Stimulated activated CD8-positive, alpha-beta memory T cell treated with anti-CD3 and anti-CD28 coated beads, Interleukin-2, amount 100 ng/mL, for 48 hours (primary cell): ENCODE results near the gene MEGF11.

Experiments used
- DNase-seq, 2 donors: peaks; one replicate each; pipeline ENCODE4 v3.0.0-alpha.2; 2020; ENCODE audit warnings: low read depth in 2 of 2

MEGF11 gene

GRCh38 chr15:65857718-65858402, 395.7 kb downstream of the MEGF11 start:
- no peak for DNase-seq

DNA sequence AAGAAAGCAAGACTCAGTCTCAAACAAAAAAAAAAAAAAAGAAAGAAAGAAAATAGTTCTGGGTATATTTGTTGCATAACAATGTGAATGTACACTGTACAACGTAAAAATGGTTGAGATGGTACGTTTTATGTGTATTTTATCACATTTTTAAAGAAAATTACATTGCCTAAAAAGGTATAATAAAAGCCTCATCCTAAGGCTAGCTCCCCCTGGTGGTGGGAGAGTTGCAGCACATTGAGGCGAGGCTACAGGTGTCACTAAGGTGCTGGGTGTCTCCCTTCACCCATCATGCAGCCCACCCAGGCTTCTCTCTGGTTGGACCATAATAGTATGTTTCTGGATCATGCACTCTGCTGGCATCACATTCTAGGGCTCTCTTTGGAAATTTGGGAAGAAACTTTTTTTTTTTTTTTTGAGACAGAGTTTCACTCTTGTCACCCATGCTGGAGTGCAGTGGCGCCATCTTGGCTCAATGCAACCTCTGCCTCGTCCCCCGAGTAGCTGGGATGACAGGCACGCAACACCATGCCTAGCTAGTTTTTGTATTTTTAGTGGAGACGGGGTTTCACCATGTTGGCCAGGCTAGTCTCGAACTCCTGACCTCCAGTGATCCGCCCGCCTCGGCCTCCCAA, 396.6 kb downstream of the MEGF11 start:
- DNase-seq, result peak; percentile 59 to 73

DNA sequence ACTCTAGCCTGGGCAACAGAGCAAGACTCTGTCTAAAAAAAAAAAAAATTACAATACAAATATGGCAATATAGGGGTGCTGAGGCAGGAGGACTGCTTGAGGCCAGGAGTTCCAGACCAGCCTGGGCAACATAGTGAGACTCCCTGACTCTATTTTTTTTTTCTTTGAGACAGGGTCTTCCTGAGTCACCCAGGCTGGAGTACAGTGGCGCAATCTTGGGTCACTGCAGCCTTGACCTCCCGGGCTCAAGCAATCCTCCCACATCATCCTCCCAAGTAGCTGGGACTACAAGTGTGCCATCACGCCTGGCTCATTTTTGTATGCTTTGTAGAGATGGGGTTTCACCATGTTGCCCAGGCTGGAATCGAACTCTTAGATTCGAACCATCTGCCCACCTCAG, 401.6 kb downstream of the MEGF11 start:
- DNase-seq, result no peak

DNA sequence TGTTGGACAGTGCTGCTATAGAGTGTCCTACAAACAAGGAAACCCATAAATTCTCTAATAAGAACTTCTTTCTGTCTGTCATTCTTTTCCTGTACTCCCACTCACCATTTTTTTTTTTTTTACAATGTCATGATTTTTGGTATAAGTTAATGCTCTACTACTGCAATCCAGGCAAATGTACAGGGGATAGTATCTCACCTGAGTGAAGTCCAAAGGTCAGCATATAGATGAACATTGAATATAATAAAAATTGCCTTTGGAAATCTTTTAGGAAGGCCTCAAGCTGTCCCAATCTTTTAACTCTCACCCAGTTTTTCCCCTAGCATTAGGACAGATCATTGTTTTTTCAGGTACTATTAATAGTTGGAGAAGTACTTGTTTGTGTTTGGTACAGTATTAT, 405.6 kb downstream of the MEGF11 start:
- DNase-seq, result no peak

GRCh38 chr15:65845826-65846519, 407.6 kb downstream of the MEGF11 start:
- DNase-seq, result no peak
